ENCODE data around the gene CNTFR.

Gene CNTFR

GRCh38 chr9:34590381-34591247 lies 1.1 kb upstream of the CNTFR start:
- DNase-seq (ENCODE audit: low spot score): no peak

GRCh38 chr9:34588671-34589635 lies 571 bp downstream of the CNTFR start:
- no peak for DNase-seq (ENCODE audit: low spot score)

GRCh38 chr9:34587271-34587670 lies 2.3 kb downstream of the CNTFR start:
- DNase-seq (ENCODE audit: low spot score): no peak

GRCh38 chr9:34585946-34586669 lies 3.4 kb downstream of the CNTFR start:
- no peak for DNase-seq (ENCODE audit: low spot score)

- DNase-seq (ENCODE audit: low spot score): no peak
Measured at GRCh38 chr9:34584970-34585369, 4.6 kb downstream of the CNTFR start.

- no peak for DNase-seq (ENCODE audit: low spot score)
Measured at GRCh38 chr9:34582787-34583186, 6.7 kb downstream of the CNTFR start.

GRCh38 chr9:34581318-34581717 lies 8.2 kb downstream of the CNTFR start:
- DNase-seq (ENCODE audit: low spot score): no peak

- DNase-seq (ENCODE audit: low spot score): no peak
Measured at GRCh38 chr9:34580358-34580757, 9.2 kb downstream of the CNTFR start.

- DNase-seq (ENCODE audit: low spot score): no peak
Measured at GRCh38 chr9:34579808-34580163, 9.7 kb downstream of the CNTFR start.

GRCh38 chr9:34579104-34579807 lies 10.3 kb downstream of the CNTFR start:
- DNase-seq (ENCODE audit: low spot score): no peak

- DNase-seq (ENCODE audit: low spot score): no peak
Measured at GRCh38 chr9:34578241-34579103, 11.1 kb downstream of the CNTFR start.

- peak; percentile 69 for DNase-seq (ENCODE audit: low spot score)
Measured at GRCh38 chr9:34577400-34578240, 11.9 kb downstream of the CNTFR start.

GRCh38 chr9:34576597-34577399 lies 12.7 kb downstream of the CNTFR start:
- DNase-seq (ENCODE audit: low spot score): peak; percentile 73

GRCh38 chr9:34575862-34576596 lies 13.5 kb downstream of the CNTFR start:
- no peak for DNase-seq (ENCODE audit: low spot score)

- DNase-seq (ENCODE audit: low spot score): no peak
Measured at GRCh38 chr9:34575241-34575640, 14.3 kb downstream of the CNTFR start.

- DNase-seq (ENCODE audit: low spot score): no peak
Measured at GRCh38 chr9:34574571-34574970, 15.0 kb downstream of the CNTFR start.

GRCh38 chr9:34573599-34574325 lies 15.8 kb downstream of the CNTFR start:
- no peak for DNase-seq (ENCODE audit: low spot score)
